Thoracic aorta (tissue), 2 donors: Measurements from ENCODE around the gene ATXN7L1. TPM values are rescaled to one million over a fixed set of nuclear protein-coding genes. Genes with fewer than 3 reads are reported as not detected.

Experiments used
- ATAC-seq: fragments of 150-250 bp; one replicate; pipeline ENCODE4 v1.8.0; 2017; ENCODE audit warnings: low read depth; ENCODE audit not compliant: insufficient number of reproducible peaks, low FRiP score
- DNase-seq: peaks from one replicate; pipeline ENCODE4 v3.0.0-alpha.2; 2020; ENCODE audit warnings: low spot score
- H3K27ac ChIP-seq, 2 donors: fragments of 200-600 bp; sonication (generic); 1 replicate in 1 of 2; 2 replicates in 1 of 2; pipeline ENCODE4 v1.5.1; 2016; ENCODE audit warnings: mild to moderate bottlenecking in 2 of 2, moderate library complexity in 2 of 2
- H3K27me3 ChIP-seq: fragments of 200-600 bp; sonication (generic); replicated peaks from 2 replicates; pipeline ENCODE4 v1.6.0; 2016; ENCODE audit warnings: mild to moderate bottlenecking; ENCODE audit not compliant: insufficient read depth
- H3K36me3 ChIP-seq: fragments of 200-600 bp; sonication (generic); one replicate; pipeline ENCODE4 v1.5.1; 2016
- H3K4me1 ChIP-seq, 2 donors: fragments of 200-600 bp; sonication (generic); 1 replicate in 1 of 2; 2 replicates in 1 of 2; pipeline versions ENCODE4 v1.5.1 to v1.6.0; 2016; ENCODE audit warnings: low read depth in 2 of 2, mild to moderate bottlenecking in 1 of 2; ENCODE audit not compliant: control insufficient read depth in 1 of 2
- H3K4me3 ChIP-seq: fragments of 200-600 bp; sonication (generic); 2 replicates; pipeline ENCODE4 v1.5.1; 2016; ENCODE audit warnings: mild to moderate bottlenecking
- H3K9me3 ChIP-seq: fragments of 200-600 bp; sonication (generic); 2 replicates; pipeline ENCODE4 v1.5.1; 2016
- CTCF ChIP-seq: fragments of 200-600 bp; sonication (generic); IDR thresholded peaks from one replicate; pipeline ENCODE4 v1.5.1; 2019; ENCODE audit warnings: antibody characterized with exemption
- total RNA-seq, 2 donors: library from RNA; depleted of rRNA; stranded (reverse); fragments of >200 nt; gene quantifications; one replicate each; pipeline versions ENCODE4 v1.1.0 to v1.2.3, GENCODE V29; 2016

The ATXN7L1 gene
- total RNA-seq, 2 donors from 2014 or later: 11.6 to 13.4 TPM

GRCh38 chr7:105741982-105742381, 134.4 kb downstream of the ATXN7L1 start:
- DNase-seq (no peak), ATAC-seq (no peak)
- Histone ChIP-seq H3K36me3 (no peaks in the 10 kb centered on the region), H3K27me3 (no peaks in the 10 kb centered on the region), H3K4me3 (no peak overlapping the region), H3K4me1 (no peaks in the 10 kb centered on the region), H3K27ac (no peak overlapping the region), H3K9me3 (no peaks in the 10 kb centered on the region)
- no peak for TF ChIP-seq CTCF

- Histone ChIP-seq H3K4me1 (no peaks in the 10 kb centered on the region), H3K9me3 (no peaks in the 10 kb centered on the region), H3K36me3 (no peaks in the 10 kb centered on the region), H3K4me3 (no peak overlapping the region), H3K27me3 (no peaks in the 10 kb centered on the region), H3K27ac (no peak overlapping the region)
- TF ChIP-seq CTCF: no peak
- ATAC-seq (no peak), DNase-seq (no peak)
Measured at GRCh38 chr7:105738133-105738532, 138.3 kb downstream of the ATXN7L1 start.

- Histone ChIP-seq H3K36me3 (no peaks in the 10 kb centered on the region), H3K9me3 (no peaks in the 10 kb centered on the region), H3K4me1 (no peaks in the 10 kb centered on the region), H3K27me3 (no peaks in the 10 kb centered on the region), H3K4me3 (no peak overlapping the region), H3K27ac (no peak overlapping the region)
- DNase-seq: no peak
- TF ChIP-seq CTCF: no peak
- ATAC-seq: no peak
Measured at GRCh38 chr7:105734233-105734632, 142.2 kb downstream of the ATXN7L1 start.

- H3K9me3 ChIP-seq: no peaks in the 10 kb centered on the region
- no peaks in the 10 kb centered on the region for H3K27me3 ChIP-seq
- no peak overlapping the region for H3K27ac ChIP-seq
- ATAC-seq (no peak), DNase-seq (no peak)
- no peak overlapping the region for H3K4me3 ChIP-seq
- H3K4me1 ChIP-seq: no peaks in the 10 kb centered on the region
- TF ChIP-seq CTCF: no peak
- H3K36me3 ChIP-seq: no peaks in the 10 kb centered on the region
Measured at GRCh38 chr7:105731042-105731441, 145.4 kb downstream of the ATXN7L1 start.

- DNase-seq (no peak), ATAC-seq (no peak)
- H3K27ac ChIP-seq: no peak overlapping the region
- no peak for TF ChIP-seq CTCF
- H3K9me3 ChIP-seq: no peaks in the 10 kb centered on the region
- H3K4me3 ChIP-seq: no peak overlapping the region
- no peaks in the 10 kb centered on the region for H3K36me3 ChIP-seq
- no peaks in the 10 kb centered on the region for H3K4me1 ChIP-seq
- H3K27me3 ChIP-seq: no peaks in the 10 kb centered on the region
Measured at GRCh38 chr7:105728028-105728427, 148.4 kb downstream of the ATXN7L1 start.
